H1 (cell line): ENCODE measurements around the gene KCP. TPM values are rescaled to one million over a fixed set of nuclear protein-coding genes. Genes with fewer than 3 reads are reported as not detected.

Source experiments
- CTCF ChIA-PET: fragments of 300-600 bp; sonication (Branson Sonifier 250); formaldehyde crosslinking; loops from one replicate; lab custom pipeline; 2021; ENCODE audit not compliant: partially characterized antibody; lab: Charles Lee
- POLR2A ChIA-PET: fragments of 300-600 bp; sonication (Branson Sonifier 250); formaldehyde crosslinking; loops from one replicate; lab custom pipeline; 2021; ENCODE audit warnings: inconsistent platforms; ENCODE audit not compliant: partially characterized antibody; lab: Charles Lee
- DNase-seq, 2 experiments: peaks; one replicate each; pipeline versions ENCODE4 v3.0.0 to v3.0.0-alpha.2; 2010 to 2022; ENCODE audit warnings: low spot score in 2 of 2, low read depth in 1 of 2, mixed read lengths in 1 of 2
- FAIRE-seq: peaks from 2 replicates; lab custom pipeline; 2011; peaks lifted over from hg19 to GRCh38; lab: Jason Lieb, UNC
- H2AFZ ChIP-seq: 2 replicates; pipeline ENCODE4 v1.8.1; 2012; ENCODE audit warnings: low read length, inconsistent platforms
- H2AK5ac ChIP-seq: 2 replicates; pipeline ENCODE4 v1.6.1; 2013; ENCODE audit warnings: low read depth, low read length
- H2BK120ac ChIP-seq: replicated peaks from 2 replicates; pipeline ENCODE3; 2013; ENCODE audit warnings: low read depth, low read length, inconsistent platforms
- H2BK12ac ChIP-seq: 2 replicates; pipeline ENCODE4 v1.6.1; 2013; ENCODE audit warnings: low read depth, low read length
- H2BK15ac ChIP-seq: 2 replicates; pipeline ENCODE4 v1.6.1; 2013; ENCODE audit warnings: low read length
- H2BK20ac ChIP-seq: 2 replicates; pipeline ENCODE4 v1.6.1; 2013; ENCODE audit warnings: low read length
- H2BK5ac ChIP-seq: 2 replicates; pipeline ENCODE4 v1.6.1; 2013; ENCODE audit warnings: low read depth, low read length
- H3K14ac ChIP-seq: 2 replicates; pipeline ENCODE4 v1.6.1; 2013; ENCODE audit warnings: inconsistent platforms; ENCODE audit not compliant: insufficient read length
- H3K18ac ChIP-seq: 2 replicates; pipeline ENCODE4 v1.6.1; 2013; ENCODE audit warnings: low read length; ENCODE audit errors: extremely low read depth
- H3K23ac ChIP-seq: 2 replicates; pipeline ENCODE4 v1.6.1; 2013; ENCODE audit warnings: inconsistent platforms; ENCODE audit not compliant: insufficient read length
- H3K23me2 ChIP-seq: 2 replicates; pipeline ENCODE4 v1.6.1; 2013; ENCODE audit warnings: low read depth, low read length
- H3K27ac ChIP-seq: 2 replicates; pipeline ENCODE4 v1.6.1; 2011; ENCODE audit warnings: low read depth, low read length, inconsistent platforms
- H3K27me3 ChIP-seq, 4 experiments: replicated peaks in 1 of 4; 1 replicate in 1 of 4; 2 replicates in 3 of 4; pipeline versions ENCODE4 v1.6.1 to v1.8.1; 2011 to 2013; ENCODE audit warnings: low read length in 3 of 4, mild to moderate bottlenecking in 3 of 4, inconsistent platforms in 2 of 4, mixed read lengths in 2 of 4, moderate library complexity in 1 of 4; ENCODE audit not compliant: control insufficient read depth in 3 of 4, insufficient read depth in 3 of 4; ENCODE audit errors: extremely low read depth in 1 of 4
- H3K36me3 ChIP-seq, 4 experiments: 2 replicates each; pipeline versions ENCODE4 v1.6.1 to v1.8.1; 2011 to 2013; ENCODE audit warnings: mild to moderate bottlenecking in 4 of 4, low read length in 3 of 4, moderate library complexity in 2 of 4, control low read depth in 1 of 4, inconsistent platforms in 1 of 4; ENCODE audit not compliant: insufficient read depth in 4 of 4, control insufficient read depth in 2 of 4
- H3K4ac ChIP-seq: replicated peaks from 2 replicates; pipeline ENCODE3; 2013; ENCODE audit warnings: low read length, low read depth, mixed read lengths, inconsistent platforms; ENCODE audit not compliant: insufficient read length
- H3K4me1 ChIP-seq, 4 experiments: replicated peaks in 1 of 4; 1 replicate in 1 of 4; 2 replicates in 3 of 4; pipeline versions ENCODE4 v1.6.1 to v1.8.1; 2011 to 2013; ENCODE audit warnings: low read length in 3 of 4, inconsistent platforms in 2 of 4, mixed read lengths in 1 of 4; ENCODE audit not compliant: insufficient read depth in 4 of 4, control insufficient read depth in 3 of 4
- H3K4me2 ChIP-seq, 2 experiments: 2 replicates each; pipeline versions ENCODE4 v1.6.1 to v1.8.1; 2011 to 2013; ENCODE audit warnings: low read depth in 2 of 2, low read length in 2 of 2, control low read depth in 1 of 2, inconsistent platforms in 1 of 2, mild to moderate bottlenecking in 1 of 2; ENCODE audit not compliant: insufficient read depth in 1 of 2
- H3K4me3 ChIP-seq, 4 experiments: fragments of 200-600, 300-600 bp in 1 of 4; sonication (generic), shearing (Covaris generic), sonication (Bioruptor Twin) in 1 of 4; 2 replicates each; pipeline versions ENCODE4 v1.5.1 to v1.8.1; 2011 to 2016; ENCODE audit warnings: low read length in 4 of 4, low read depth in 3 of 4, control low read depth in 2 of 4, inconsistent platforms in 2 of 4, mild to moderate bottlenecking in 2 of 4, mixed read lengths in 1 of 4, moderate library complexity in 1 of 4; ENCODE audit not compliant: insufficient read depth in 2 of 4; ENCODE audit errors: extremely low read depth in 1 of 4
- H3K56ac ChIP-seq: replicated peaks from 2 replicates; pipeline ENCODE3; 2013; ENCODE audit warnings: low read depth, mild to moderate bottlenecking, mixed read lengths, low read length, inconsistent platforms; ENCODE audit not compliant: insufficient read length
- H3K79me1 ChIP-seq: 2 replicates; pipeline ENCODE4 v1.6.1; 2013; ENCODE audit warnings: low read depth, low read length, control low read depth
- H3K79me2 ChIP-seq, 2 experiments: 2 replicates each; pipeline versions ENCODE4 v1.6.1 to v1.8.1; 2012 to 2013; ENCODE audit warnings: low read length in 2 of 2, mild to moderate bottlenecking in 2 of 2, inconsistent platforms in 1 of 2; ENCODE audit not compliant: insufficient read depth in 2 of 2, control insufficient read depth in 1 of 2
- H3K9ac ChIP-seq, 4 experiments: replicated peaks in 1 of 4; 1 replicate in 1 of 4; 2 replicates in 3 of 4; pipeline versions ENCODE4 v1.6.1 to v1.8.1; 2011 to 2013; ENCODE audit warnings: low read depth in 3 of 4, low read length in 3 of 4, control low read depth in 2 of 4, mild to moderate bottlenecking in 2 of 4, moderate library complexity in 2 of 4, inconsistent platforms in 1 of 4; ENCODE audit errors: extremely low read depth in 1 of 4
- H3K9me3 ChIP-seq, 2 experiments: 2 replicates each; pipeline versions ENCODE4 v1.6.1 to v1.8.1; 2012 to 2013; ENCODE audit warnings: mild to moderate bottlenecking in 2 of 2, moderate library complexity in 2 of 2, control low read depth in 1 of 2, inconsistent platforms in 1 of 2, low read depth in 1 of 2, low read length in 1 of 2, mixed read lengths in 1 of 2; ENCODE audit not compliant: insufficient read depth in 2 of 2
- H4K20me1 ChIP-seq, 2 experiments: replicated peaks in 1 of 2; 2 replicates each; pipeline versions ENCODE3 to v1.8.1; 2011 to 2013; ENCODE audit warnings: inconsistent platforms in 2 of 2, low read length in 2 of 2, mild to moderate bottlenecking in 1 of 2; ENCODE audit not compliant: insufficient read depth in 2 of 2, control insufficient read depth in 1 of 2
- H4K5ac ChIP-seq: 2 replicates; pipeline ENCODE4 v1.6.1; 2013; ENCODE audit warnings: low read length, low read depth, mixed read lengths, inconsistent platforms; ENCODE audit not compliant: insufficient read length
- H4K8ac ChIP-seq: 2 replicates; pipeline ENCODE4 v1.8.0; 2013; ENCODE audit warnings: mild to moderate bottlenecking, moderate library complexity, low read length, inconsistent platforms; ENCODE audit not compliant: insufficient read depth; ENCODE audit errors: extremely low read depth
- H4K91ac ChIP-seq: replicated peaks from 2 replicates; pipeline ENCODE3; 2013; ENCODE audit warnings: low read length, mixed read lengths, inconsistent platforms; ENCODE audit not compliant: insufficient read length
- BACH1 ChIP-seq: IDR thresholded peaks from 2 replicates; pipeline ENCODE4 v1.6.1; 2012; ENCODE audit warnings: low read length, improper control_type of control experiment
- BRCA1 ChIP-seq: IDR thresholded peaks from 2 replicates; pipeline ENCODE4 v1.6.1; 2012; ENCODE audit warnings: low read depth, low read length, improper control_type of control experiment
- CHD1 ChIP-seq: IDR thresholded peaks from 2 replicates; pipeline ENCODE4 v1.6.1; 2012; ENCODE audit warnings: low read depth, low read length, improper control_type of control experiment
- EZH2 ChIP-seq: fragments of 200-600 bp; sonication (generic); IDR thresholded peaks from 2 replicates; pipeline ENCODE4 v1.7.1; 2012; ENCODE audit warnings: low read depth, mild to moderate bottlenecking, moderate library complexity, low read length, inconsistent platforms; ENCODE audit not compliant: severe bottlenecking
- KDM5A ChIP-seq: fragments of 200-600 bp; IDR thresholded peaks from 2 replicates; pipeline ENCODE4 v1.7.1; 2012; ENCODE audit warnings: mild to moderate bottlenecking, low read length, inconsistent platforms, mixed read lengths
- SIRT6 ChIP-seq: IDR thresholded peaks from one replicate; pipeline ENCODE4 v1.7.1; 2012; ENCODE audit warnings: low read length, inconsistent platforms
- SP1 ChIP-seq: IDR thresholded peaks from 2 replicates; pipeline ENCODE4 v1.6.1; 2011; ENCODE audit warnings: low read depth, low read length
- SP2 ChIP-seq: IDR thresholded peaks from 2 replicates; pipeline ENCODE4 v1.6.1; 2012; ENCODE audit warnings: mild to moderate bottlenecking, low read length, inconsistent platforms
- TAF1 ChIP-seq: IDR thresholded peaks from 2 replicates; pipeline ENCODE4 v1.6.1; 2011; ENCODE audit warnings: mild to moderate bottlenecking, low read depth, low read length
- TBP ChIP-seq: IDR thresholded peaks from 2 replicates; pipeline ENCODE4 v1.6.1; 2011; ENCODE audit warnings: low read depth, low read length, improper control_type of control experiment
- TEAD4 ChIP-seq: IDR thresholded peaks from 2 replicates; pipeline ENCODE4 v1.6.1; 2012; ENCODE audit warnings: low read depth, low read length, inconsistent platforms, mixed read lengths
- WGBS, 2 experiments: shearing (Covaris generic) in 1 of 2; methylation state at CpG; one replicate each; pipeline versions ENCODE4 v1.1.6 to v1.1.7; 2013 to 2015; ENCODE audit warnings: low lambda C conversion rate in 2 of 2, mixed read lengths in 2 of 2, inconsistent platforms in 1 of 2, low coverage in 1 of 2, missing lambda C conversion rate in 1 of 2; ENCODE audit not compliant: insufficient replicate concordance in 2 of 2, insufficient coverage in 1 of 2, insufficient read length in 1 of 2; ENCODE audit errors: extremely low coverage in 1 of 2, missing lambda C conversion rate in 1 of 2; 5-methylcytosine and 5-hydroxymethylcytosine counted together
- polyA plus RNA-seq, 7 experiments: library from polyadenylated mRNA; depleted of rRNA in 3 of 7; stranded (reverse) in 5 of 7; unstranded in 2 of 7; fragments of >200 nt in 5 of 7; fragments of 200-250 nt in 2 of 7; gene quantifications; 1 replicate in 5 of 7; 2 replicates in 1 of 7; 4 replicates in 1 of 7; pipeline versions ENCODE4 v1.2.1 to v1.2.3, GENCODE V29; 2011 to 2013; ENCODE audit warnings: missing spikeins in 2 of 7, mixed read lengths in 2 of 7
- total RNA-seq: library from RNA; stranded (reverse); fragmentation: NEBNext Ultra II Directional; extraction: Animal tissue kit (Norgen Biotek cat#: 25700); gene quantifications from 2 replicates; pipeline ENCODE4 v1.2.1, GENCODE V29; 2021
- TF ChIP-seq, protein P1 (sequence below): IDR thresholded peaks from 2 replicates; pipeline ENCODE4 v1.6.1; 2012; ENCODE audit warnings: inconsistent platforms

KCP gene
- total and polyA plus RNA-seq, 2 of the 8 experiments (the other 6 are each of a cell fraction or from before 2014, with no cell fraction given): 1.3 to 2.0 TPM

DNA sequence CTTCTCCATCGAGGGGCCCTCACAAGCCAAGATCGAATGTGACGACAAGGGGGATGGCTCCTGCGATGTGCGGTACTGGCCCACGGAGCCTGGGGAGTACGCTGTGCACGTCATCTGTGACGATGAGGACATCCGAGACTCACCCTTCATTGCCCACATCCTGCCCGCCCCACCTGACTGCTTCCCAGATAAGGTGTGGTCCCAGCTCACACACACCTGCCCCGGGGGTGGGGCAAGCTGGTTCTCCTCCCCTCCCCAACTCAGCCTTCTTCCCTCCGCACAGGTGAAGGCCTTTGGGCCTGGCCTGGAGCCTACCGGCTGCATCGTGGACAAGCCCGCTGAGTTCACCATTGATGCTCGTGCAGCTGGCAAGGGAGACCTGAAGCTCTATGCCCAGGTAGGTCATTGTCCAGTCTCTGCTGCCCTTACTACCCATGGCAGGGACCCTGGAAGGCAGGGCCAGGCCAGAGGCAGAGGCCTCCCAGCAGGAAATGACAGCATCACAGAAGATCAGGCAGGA is 69.3 kb downstream of the KCP start:
- Histone ChIP-seq H3K14ac (no peak overlapping the region), H2AK5ac (peak overlapping the region; percentile 72; the same call in 1 of the 2 replicates), H2BK5ac (peak overlapping the region; percentile 75; the same call in 1 of the 2 replicates), H3K27ac (no peak overlapping the region), H3K36me3 (no peaks in the 10 kb centered on the region), H3K23ac (no peak overlapping the region), H2BK20ac (peak overlapping the region; percentile 72; the same call in 1 of the 2 replicates), H3K4ac (no peak overlapping the region), H3K79me2 (no peaks in the 10 kb centered on the region), H3K27me3 (no peaks in the 10 kb centered on the region; a peak in 1 of 7 replicates), H3K9ac (no peak overlapping the region), H3K79me1 (no peaks in the 10 kb centered on the region), H4K91ac (peak overlapping the region; percentile 52), H3K23me2 (no peaks in the 10 kb centered on the region), H4K5ac (no peak overlapping the region), H2BK120ac (no peak overlapping the region), H4K20me1 (no peaks in the 10 kb centered on the region), H3K9me3 (no peaks in the 10 kb centered on the region), H3K18ac (peak overlapping the region; percentile 60; the same call in 1 of the 2 replicates), H2BK15ac (peak overlapping the region; percentile 55; the same call in 1 of the 2 replicates), H3K56ac (no peak overlapping the region), H2AFZ (no peak overlapping the region), H2BK12ac (peak overlapping the region; percentile 62; the same call in 1 of the 2 replicates), H3K4me3 (no peak overlapping the region), H3K4me2 (no peak overlapping the region), H3K4me1 (peaks cover 0 to 10% (median 5%) of the 10 kb centered on the region in 4 experiments; a peak in 6 of 7 replicates), H4K8ac (no peak overlapping the region)
- DNase-seq (no peak), FAIRE-seq (no peak)
- CTCF ChIA-PET: interaction anchor here (0.7 to 11.5 kb wide), 18 partner anchors 7 to 102 kb away, joined by 3 to 148 read pairs (median 6); partner anchors contain the start of genes ATP6V1F, CALU and CCDC136
- 95% methylated on average over 17 of the region's 17 CpGs; no CpG with 5 or more reads in 1 of the 2 experiments for WGBS, 2 experiments
- POLR2A ChIA-PET: interaction anchor here (1.4 to 2.7 kb wide), 2 partner anchors 9 to 42 kb away, joined by 3 to 15 read pairs; no protein-coding TSS in a partner anchor
- no peak for TF ChIP-seq TAF1
- no peak for TF ChIP-seq BRCA1
- TF ChIP-seq BACH1: no peak
- TF ChIP-seq KDM5A: no peak
- TF ChIP-seq EZH2: no peak
- TF ChIP-seq, protein P1, sequence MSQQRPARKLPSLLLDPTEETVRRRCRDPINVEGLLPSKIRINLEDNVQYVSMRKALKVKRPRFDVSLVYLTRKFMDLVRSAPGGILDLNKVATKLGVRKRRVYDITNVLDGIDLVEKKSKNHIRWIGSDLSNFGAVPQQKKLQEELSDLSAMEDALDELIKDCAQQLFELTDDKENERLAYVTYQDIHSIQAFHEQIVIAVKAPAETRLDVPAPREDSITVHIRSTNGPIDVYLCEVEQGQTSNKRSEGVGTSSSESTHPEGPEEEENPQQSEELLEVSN: no peak
- TF ChIP-seq SP2: no peak
- no peak for TF ChIP-seq TBP
- no peak for TF ChIP-seq CHD1
- TF ChIP-seq TEAD4: no peak
- TF ChIP-seq SIRT6: no peak
- no peak for TF ChIP-seq SP1
